ENCODE data around the gene PAK6.
A peak's percentile ranks its signal among the peaks of the same experiment; 100 is the strongest.

The PAK6 gene

GRCh38 chr15:40292246-40292645 lies 53.4 kb downstream of the PAK6 start:
- DNase-seq (ENCODE audit: low spot score) = no peak

- DNase-seq (ENCODE audit: low spot score) = no peak
These were observed 54.1 kb downstream of the PAK6 start for GRCh38 chr15:40293006-40293405.

- peak; percentile 75 for DNase-seq (ENCODE audit: low spot score)
These were observed 55.3 kb downstream of the PAK6 start for GRCh38 chr15:40293905-40294895.

- DNase-seq (ENCODE audit: low spot score) = no peak
These were observed 56.4 kb downstream of the PAK6 start for GRCh38 chr15:40295297-40295696.

- no peak for DNase-seq (ENCODE audit: low spot score)
These were observed 57.2 kb downstream of the PAK6 start for GRCh38 chr15:40295877-40296560.

GRCh38 chr15:40296561-40297230 lies 57.8 kb downstream of the PAK6 start:
- DNase-seq (ENCODE audit: low spot score) = no peak

GRCh38 chr15:40297356-40297755 lies 58.5 kb downstream of the PAK6 start:
- DNase-seq (ENCODE audit: low spot score) = no peak

- DNase-seq (ENCODE audit: low spot score) = no peak
These were observed 59.5 kb downstream of the PAK6 start for GRCh38 chr15:40298216-40298935.

- no peak for DNase-seq (ENCODE audit: low spot score)
These were observed 61.5 kb downstream of the PAK6 start for GRCh38 chr15:40300367-40300766.

- DNase-seq (ENCODE audit: low spot score) = no peak
These were observed 61.9 kb downstream of the PAK6 start for GRCh38 chr15:40300771-40301170.

- DNase-seq (ENCODE audit: low spot score) = no peak
These were observed 62.8 kb downstream of the PAK6 start for GRCh38 chr15:40301467-40302179.

GRCh38 chr15:40302288-40302886 lies 63.5 kb downstream of the PAK6 start:
- DNase-seq (ENCODE audit: low spot score) = no peak

- no peak for DNase-seq (ENCODE audit: low spot score)
These were observed 64.1 kb downstream of the PAK6 start for GRCh38 chr15:40302981-40303380.

- DNase-seq (ENCODE audit: low spot score) = no peak
These were observed 64.7 kb downstream of the PAK6 start for GRCh38 chr15:40303576-40303975.

- no peak for DNase-seq (ENCODE audit: low spot score)
These were observed 66.4 kb downstream of the PAK6 start for GRCh38 chr15:40305281-40305680.

GRCh38 chr15:40306371-40306770 lies 67.5 kb downstream of the PAK6 start:
- no peak for DNase-seq (ENCODE audit: low spot score)

- no peak for DNase-seq (ENCODE audit: low spot score)
These were observed 68.0 kb downstream of the PAK6 start for GRCh38 chr15:40306908-40307307.

GRCh38 chr15:40307421-40308211 lies 68.8 kb downstream of the PAK6 start, which contains the start of gene PLCB2:
TSS of gene PLCB2 (minus strand) at chr15:40307935. CDS start at chr15:40307672, 263 bp downstream.
- no peak for DNase-seq (ENCODE audit: low spot score)

- DNase-seq (ENCODE audit: low spot score) = no peak
These were observed 70.5 kb downstream of the PAK6 start for GRCh38 chr15:40309344-40309862.

Measured in ecto neural progenitor cell (in vitro differentiated cells).